SHP77 (cell line): ENCODE results near the gene LRTM2.

Experiments
- DNase-seq, 2 experiments: peaks; one replicate each; lab custom pipeline; 2025; lab: John Stamatoyannopoulos, UW

LRTM2 gene

DNA sequence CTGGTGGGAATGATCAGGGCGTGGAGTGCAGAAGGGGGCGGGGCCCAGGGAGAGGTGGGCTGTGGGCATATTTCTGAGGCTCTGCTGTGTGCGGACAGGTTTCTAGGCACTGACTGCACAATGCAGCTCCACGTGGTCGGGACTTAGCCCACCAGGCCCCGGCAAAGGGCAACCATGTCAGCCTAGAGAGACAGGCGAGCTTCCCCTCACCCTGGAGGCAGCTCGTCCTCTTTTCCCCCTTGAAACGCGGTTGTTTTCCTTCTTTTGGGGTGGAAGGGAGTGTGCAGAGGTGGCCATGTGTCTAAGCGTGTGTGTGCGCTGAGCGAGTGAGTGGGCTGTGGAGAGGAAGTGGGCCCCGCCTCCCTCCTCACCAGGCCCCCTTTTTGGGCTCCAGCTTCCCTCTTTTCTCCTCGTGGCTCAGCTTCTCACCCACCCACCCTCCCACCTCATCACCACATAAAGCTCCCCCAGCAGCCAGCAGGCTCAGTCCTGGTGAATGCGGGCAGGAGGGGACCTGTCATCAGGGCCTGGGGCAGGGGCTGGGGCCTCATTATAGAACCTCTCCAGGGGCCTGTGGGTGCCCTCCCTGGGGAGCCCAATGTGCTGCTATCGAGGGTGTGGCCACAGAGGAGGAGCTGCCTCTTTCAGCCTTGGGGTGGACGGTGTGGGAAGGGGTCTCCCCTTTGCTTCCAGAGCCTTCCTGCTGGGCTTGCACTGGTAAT, 22.0 kb downstream of the LRTM2 start:
- no peak for DNase-seq

DNA sequence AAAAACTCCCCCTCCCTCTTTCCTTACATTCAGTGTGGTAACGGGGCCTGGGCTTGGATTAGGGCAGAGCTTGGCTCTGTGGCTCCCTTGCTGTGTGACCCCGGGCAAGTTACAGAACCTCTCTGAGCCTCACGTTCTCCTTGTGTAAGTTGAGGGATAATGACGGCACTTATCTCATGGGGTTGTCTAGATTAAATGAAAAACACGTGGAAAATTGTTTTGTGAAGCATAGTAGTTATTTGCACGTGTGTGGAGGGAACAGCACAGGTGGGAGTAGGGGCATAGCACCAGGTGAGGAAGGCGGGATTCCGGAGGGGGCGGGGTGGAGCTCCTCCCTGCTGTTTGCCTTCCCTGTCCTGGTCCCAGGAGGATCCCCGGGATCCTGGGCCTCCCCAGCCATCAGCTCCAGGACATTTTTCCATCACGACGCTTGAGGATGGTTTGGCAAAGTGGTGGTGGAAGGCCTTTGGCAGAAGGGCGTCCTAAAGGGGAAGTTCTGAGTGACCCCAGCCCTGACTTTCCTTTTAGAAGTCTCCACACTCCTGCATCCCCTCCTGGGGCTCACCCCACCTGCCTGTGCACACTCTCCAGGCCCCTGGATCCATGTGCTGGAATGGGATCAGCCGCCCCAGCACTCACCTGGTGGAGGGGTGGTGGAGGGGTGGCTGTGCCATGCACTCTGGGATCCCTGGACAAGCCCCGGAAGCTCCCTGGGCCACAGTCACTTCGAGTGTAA, 22.7 kb downstream of the LRTM2 start:
- DNase-seq, result no peak

- DNase-seq, result no peak
Observed at GRCh38 chr12:1843641-1844005, 23.3 kb downstream of the LRTM2 start.

DNA sequence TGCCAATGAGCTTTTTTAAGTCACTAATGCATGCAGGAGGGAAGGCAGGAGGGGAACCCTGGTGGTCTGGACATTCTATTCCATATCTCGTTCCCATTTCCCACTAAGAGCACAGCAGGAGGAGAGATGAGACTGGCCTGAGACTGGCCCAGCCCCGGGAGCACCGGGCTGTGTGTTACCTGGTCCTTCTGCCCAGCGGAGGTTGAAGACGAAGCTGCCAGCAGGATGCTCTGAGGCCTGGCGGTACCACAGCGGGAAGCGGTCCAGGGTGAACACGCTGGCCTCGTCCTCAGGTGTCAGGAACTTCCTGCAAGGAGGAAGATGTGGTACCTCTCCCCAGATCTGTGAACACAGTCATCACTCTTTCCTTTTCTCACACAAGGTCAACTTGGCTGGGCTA, 23.9 kb downstream of the LRTM2 start:
- no peak for DNase-seq

DNA sequence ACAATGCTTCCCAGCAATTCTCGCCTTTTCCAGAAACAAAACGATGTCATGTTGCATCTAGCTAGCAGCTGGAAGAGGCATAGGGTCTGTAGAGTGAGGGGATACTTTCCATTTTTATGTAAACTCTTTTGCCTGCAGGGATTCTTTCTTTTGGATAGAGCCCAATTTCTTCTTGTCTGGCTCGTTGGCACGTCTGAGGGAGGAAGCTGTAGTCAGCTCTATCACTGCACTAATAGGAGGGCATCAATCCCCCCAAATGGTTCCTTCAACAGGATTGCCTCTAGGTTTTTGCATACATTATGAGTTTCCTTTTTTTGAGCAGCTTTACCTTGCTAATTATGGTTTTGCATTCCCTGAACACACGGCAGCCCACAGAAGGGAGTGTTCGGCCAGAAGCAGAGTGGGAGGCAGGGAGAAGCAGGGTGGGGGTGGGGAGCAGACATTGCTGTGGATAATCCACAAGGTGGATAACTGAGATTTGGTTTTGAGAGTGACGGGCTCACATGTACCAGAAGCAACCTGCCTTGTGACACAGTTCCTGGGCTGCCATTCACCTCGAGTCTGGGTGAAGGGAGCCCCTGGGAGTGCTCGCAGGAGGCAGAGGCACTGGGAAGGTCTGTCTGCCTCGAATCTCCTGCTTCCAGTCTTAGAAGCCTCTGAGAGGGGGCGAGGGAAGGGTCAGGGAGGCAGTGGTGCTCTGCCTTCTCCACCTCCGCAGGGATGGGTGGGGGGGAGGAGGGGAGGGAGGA, 24.5 kb downstream of the LRTM2 start:
- DNase-seq, result no peak

GRCh38 chr12:1845427-1845826, 25.1 kb downstream of the LRTM2 start:
- no peak for DNase-seq

DNA sequence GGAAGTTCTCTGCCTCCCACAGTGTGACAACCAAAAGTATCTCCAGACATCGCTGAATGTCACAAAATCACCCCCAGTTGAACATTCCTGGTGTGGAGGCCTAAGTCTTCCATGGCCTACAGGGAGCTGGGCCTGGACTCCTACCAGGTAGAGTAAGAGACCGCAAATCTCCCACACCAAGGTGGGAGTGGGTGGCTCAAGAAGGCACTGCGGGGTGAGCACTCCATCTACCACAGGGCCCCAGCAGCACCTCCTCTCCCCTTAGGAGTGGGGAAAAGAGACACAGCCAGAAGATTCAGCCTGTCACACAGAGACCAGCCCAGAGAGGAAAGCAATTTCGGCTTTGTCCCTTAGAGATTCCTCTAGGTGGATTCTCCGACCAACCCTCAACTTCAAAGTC, 25.5 kb downstream of the LRTM2 start:
- no peak for DNase-seq

GRCh38 chr12:1846421-1847405, 26.3 kb downstream of the LRTM2 start:
- no peak for DNase-seq

DNA sequence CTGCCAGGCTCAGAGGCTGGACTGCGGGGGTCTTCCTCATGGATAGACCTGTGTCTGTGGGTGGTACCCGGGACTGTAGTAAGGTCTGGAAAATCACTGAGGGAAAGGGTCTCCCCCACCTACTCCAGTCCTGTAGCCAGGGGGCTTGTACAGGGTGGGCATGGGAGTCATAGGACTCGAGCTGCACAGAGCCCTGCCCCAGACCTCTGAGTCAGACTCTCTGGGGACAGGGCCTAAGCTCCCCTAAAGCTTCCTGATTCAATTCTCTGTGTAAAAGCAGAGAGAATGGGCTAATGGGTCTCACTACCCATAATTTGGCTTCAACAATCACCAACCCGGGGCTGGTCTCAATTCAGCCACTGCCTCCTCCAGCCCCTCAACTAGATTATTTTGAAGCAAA, 27.0 kb downstream of the LRTM2 start:
- no peak for DNase-seq

DNA sequence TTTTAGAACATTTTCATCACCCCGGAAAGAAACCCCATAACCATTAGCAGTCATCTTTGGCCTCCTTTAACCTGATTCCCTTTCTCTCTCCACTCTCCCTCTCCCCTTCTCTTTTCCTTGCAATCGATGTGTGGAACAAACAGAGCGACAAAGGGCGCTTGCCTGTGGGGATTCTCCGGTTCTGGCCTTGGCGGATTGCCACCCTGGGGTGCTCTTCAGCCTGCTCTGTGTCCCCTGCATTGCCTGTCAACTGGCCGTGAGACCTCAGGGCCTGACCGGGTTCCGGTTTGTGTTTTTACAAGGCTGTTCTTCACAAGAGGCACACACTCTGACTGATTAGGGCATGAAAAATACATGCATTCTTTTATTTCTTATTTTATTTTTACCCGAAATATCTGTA, 27.8 kb downstream of the LRTM2 start:
- DNase-seq, result no peak

DNA sequence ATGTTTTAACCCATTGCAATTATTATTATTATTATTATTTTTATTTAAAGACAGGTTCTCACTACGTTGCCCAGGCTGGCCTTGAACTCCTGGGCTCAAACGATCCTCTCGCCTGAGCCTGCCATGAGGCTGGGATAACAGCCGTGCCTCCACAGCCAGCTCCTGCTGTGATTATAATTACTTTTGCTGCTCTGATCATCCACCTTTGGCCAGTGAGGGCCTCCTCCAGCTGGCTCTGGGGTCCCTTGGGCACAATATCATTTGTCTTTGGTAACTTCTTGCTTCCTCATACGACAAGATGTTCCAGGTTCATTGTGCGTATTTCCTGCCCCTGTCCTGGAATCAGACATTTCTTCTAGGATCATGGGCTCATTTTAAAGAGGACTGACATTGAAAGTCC, 28.4 kb downstream of the LRTM2 start:
- no peak for DNase-seq

GRCh38 chr12:1851151-1851701, 30.9 kb downstream of the LRTM2 start:
- no peak for DNase-seq

DNA sequence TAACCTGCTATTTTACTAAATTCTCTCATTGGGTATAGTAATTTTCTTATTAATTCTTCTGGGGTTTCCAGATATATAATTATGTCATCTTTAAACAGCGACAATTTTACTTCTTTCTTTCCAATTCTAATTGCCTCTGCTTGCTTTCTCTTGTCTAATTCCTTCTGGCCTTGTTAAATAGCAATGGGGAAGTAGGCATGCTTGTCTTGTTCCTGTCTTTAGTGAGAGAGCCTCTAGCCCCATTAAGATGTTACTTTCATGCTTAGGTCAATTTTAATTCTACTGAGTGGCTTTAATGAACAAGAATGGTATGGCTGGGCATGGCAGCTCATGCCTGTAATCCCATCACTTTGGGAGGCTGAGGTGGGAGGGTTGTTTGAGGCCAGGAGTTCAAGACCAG, 31.7 kb downstream of the LRTM2 start:
- no peak for DNase-seq

GRCh38 chr12:1853716-1854115, 33.4 kb downstream of the LRTM2 start:
- no peak for DNase-seq

DNA sequence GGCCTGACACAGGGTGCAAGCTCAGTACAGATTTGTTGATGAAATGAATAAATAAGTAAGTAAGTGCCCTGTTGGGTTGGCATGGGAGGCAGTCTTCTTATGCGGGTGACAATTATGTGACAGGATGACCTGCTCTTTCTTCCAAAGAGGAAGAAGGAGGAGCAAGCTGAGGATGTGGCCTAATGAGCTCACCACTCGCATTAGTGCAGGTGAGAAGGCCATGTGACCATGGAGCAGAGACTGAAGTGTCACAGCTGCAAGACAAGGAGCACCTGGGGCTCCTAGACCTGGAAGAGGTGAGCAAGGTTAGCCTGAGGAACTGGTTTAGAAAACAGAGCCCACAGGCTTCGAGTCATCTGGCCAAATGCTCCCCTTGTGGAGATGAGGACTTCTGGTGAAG, 34.9 kb downstream of the LRTM2 start:
- no peak for DNase-seq

DNA sequence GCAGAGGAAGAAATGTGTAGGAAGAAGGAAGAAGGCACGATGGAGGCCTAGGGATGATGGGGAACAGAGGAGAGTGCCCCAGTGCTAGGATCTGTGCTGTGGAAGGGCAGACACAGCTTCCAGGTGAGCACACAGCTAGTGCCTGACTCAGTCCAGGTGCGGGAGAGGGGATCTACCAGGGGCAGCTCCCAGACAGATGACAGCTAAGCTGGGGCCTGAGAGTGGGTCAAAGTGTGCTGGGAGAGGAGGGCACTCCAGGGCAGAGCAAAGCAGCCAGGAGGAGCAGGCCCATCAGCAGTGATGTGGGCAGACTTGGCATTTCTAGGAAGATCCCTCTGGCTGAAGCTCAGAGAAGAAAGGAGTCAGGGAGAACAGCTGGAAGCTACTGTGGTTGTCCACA, 36.7 kb downstream of the LRTM2 start:
- no peak for DNase-seq

DNA sequence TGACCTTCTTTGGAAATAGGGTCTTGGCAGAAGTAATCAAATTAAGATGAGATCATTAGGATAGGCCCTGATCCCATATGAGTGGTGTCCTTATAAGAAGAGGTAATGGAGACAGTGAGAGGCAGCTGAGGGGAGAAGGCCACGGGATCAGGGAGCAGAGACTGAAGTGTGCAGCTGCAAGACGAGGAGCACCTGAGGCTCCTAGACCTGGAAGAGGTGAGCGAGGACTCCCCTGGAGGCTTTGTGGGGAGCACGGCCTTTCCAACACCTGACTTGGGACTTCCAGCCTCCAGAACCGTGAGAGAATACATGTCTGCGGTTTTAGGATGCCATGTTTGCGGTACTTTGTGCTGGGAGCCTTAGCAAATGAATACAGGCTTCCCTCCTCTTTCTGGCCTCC, 37.5 kb downstream of the LRTM2 start:
- no peak for DNase-seq

DNA sequence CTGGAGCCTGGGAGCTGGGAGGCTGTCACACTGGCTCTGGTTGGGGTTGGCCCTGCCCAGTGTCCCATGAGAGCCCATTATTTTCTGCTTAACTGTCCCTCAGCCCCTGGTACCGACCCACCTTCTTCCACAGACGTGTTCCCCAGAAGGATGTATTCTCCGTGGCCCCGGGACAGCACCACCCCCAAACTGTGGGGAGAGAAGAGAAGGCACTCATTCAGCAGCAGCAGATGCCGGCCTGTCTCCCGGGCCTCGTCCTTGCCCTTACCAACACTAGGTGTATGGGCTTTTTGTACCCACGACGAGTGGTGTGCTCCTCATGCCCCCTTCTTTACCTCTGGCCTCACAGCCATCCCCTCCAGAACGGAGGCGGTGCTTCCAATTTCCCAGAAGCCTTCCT, 38.1 kb downstream of the LRTM2 start:
- no peak for DNase-seq

DNA sequence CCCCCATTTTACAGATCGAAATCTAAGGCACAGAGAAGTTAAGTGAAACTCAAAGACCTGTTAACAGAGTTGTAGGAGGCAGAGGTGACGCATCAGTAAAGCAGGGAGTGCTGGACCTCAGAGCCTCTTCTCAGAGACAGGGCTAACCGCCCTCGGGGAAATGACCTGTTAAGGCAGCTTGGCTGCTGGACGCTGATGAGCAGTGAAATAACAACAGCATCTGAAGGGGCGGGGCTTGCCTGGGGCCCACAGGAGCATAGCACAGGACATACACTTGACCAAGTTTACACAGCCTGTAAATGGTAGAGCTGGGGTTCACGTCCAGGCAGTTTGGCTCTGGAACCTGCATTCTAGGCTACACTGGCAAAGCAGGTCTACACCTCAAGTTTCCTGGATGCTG, 39.3 kb downstream of the LRTM2 start:
- DNase-seq, result no peak

DNA sequence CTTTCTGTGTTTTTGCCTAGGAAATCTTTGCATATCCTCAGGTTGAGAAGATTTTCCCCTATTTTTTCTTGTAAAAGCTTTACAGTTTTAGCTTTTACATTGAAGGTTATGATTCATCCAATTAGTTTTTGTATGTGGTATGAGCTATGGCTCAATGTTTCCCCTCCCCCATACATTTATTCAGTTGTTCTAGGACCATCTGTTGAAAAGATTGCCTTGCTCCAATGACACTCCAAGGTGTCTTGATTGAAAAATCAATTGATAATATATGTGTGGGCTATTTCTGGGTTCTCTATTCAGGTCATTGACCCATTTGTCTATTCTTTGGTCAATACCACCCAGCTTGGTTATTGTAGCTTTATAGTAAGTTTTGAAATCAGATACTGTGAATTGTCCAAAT, 42.6 kb downstream of the LRTM2 start:
- no peak for DNase-seq

- DNase-seq, result no peak
Observed at GRCh38 chr12:1863823-1864222, 43.5 kb downstream of the LRTM2 start.

- no peak for DNase-seq
Observed at GRCh38 chr12:1864456-1864855, 44.1 kb downstream of the LRTM2 start.
